NCI-H2029 (cell line): ENCODE measurements around the gene BPIFB1.

Experiments used
- DNase-seq: peaks from one replicate; lab custom pipeline; 2025; lab: John Stamatoyannopoulos, UW

The BPIFB1 gene

DNA sequence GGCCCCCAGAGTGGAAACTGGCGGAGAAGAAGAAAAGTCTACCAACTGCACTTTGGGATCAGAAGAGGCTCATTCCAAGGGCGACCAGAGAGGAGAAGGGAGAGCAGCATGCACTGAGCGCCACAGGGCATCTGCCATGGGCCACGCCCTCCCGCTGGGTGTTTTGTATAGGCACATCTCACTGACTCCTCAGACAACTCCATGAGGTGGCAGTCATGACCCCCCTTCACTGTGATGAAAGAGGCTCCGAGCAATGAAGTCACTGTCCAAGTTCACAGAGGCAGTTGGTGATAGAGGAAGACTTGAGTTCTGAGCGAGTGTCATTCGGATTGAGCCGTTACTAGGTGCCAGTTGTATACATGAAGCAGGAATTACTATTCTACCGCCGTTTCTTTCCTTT, 15.4 kb downstream of the BPIFB1 start:
- no peak for DNase-seq

GRCh38 chr20:33299111-33299603, 16.1 kb downstream of the BPIFB1 start:
- peak; percentile 42 for DNase-seq

DNA sequence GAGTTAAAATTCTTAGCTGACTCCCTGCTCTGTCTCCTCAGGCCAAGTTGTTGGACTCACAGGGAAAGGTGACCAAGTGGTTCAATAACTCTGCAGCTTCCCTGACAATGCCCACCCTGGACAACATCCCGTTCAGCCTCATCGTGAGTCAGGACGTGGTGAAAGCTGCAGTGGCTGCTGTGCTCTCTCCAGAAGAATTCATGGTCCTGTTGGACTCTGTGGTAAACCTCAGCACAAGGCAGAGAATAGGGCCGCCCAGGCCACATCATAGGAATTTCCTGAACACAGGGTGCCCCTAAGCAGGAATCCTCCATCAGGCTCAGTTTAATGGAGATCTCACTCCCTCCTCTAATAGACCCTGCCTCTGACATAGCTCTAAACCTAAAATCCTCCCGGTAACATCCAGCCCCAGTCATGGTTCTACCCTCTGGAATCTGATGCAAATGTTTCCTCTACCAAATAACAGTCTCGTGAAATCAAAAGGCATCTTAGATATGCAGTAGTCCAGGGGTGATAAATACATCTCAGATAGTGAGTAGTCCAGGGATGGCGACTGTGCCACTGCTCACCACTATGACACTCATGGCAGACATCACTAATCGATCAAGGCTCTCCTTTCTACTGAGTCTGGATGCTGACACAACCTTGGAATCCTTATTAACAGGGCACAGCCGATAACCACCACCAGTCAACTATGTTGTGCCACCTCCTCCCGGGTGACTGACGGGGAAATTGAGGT, 18.3 kb downstream of the BPIFB1 start:
- DNase-seq, result no peak

DNA sequence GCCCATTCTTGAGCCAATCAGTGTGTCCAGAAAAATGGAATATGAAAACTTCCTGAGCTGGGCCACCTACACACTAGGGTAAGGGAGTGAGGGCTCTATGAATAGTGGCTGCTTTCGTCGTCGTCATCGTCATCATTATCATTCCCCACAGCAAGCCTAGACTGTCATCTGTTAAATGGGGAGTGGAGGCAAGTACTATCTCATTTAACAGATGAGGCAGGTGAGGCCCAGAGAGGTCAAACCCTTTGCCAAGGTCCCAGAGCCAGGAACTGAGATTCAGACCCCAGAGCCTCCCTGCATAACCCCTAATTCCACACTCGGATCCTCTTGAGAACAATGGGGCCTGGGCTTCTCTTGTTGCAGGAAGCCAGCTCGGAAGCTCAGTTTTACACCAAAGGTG, 20.6 kb downstream of the BPIFB1 start:
- DNase-seq, result no peak

DNA sequence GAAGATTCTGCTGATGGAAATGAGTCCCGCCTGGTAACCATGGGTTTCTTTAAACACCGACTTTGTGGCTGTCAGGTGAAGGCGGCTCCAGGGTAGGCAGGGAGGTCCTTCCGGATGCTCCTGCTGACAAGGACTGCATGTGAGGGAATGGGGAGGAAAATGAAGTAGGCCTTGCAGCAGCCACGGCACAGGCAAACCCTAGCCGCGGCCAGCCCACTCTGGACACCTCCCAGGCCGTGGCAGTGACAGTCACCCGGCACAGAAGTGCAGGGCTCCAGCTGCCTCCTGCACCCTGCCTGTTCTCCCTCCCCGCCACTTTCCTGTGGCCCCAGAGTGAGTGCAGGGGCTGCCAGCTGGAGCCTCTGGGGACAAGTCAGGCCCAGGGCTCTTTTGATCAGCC, 21.0 kb downstream of the BPIFB1 start:
- no peak for DNase-seq

DNA sequence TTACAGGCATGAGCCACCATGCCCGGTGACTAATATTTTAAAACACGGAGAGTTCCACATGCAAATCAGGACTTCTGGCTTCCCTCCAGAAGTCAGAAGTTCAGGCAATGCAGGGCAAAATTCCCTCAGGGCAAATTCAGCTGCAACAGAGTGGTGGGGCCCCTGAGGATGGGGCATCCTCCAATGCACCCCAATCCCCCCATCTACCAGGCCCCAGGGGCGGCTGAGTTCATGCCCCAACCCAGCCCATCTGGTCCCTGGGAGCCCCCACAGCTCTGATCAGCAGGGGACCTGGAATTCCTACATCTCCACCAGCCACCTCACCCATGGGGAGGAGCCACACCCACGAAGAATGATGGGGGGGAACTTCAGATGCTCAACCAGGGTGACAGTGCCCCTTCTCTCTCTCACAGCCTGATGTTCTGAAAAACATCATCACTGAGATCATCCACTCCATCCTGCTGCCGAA, 22.6 kb downstream of the BPIFB1 start:
- DNase-seq, result no peak

DNA sequence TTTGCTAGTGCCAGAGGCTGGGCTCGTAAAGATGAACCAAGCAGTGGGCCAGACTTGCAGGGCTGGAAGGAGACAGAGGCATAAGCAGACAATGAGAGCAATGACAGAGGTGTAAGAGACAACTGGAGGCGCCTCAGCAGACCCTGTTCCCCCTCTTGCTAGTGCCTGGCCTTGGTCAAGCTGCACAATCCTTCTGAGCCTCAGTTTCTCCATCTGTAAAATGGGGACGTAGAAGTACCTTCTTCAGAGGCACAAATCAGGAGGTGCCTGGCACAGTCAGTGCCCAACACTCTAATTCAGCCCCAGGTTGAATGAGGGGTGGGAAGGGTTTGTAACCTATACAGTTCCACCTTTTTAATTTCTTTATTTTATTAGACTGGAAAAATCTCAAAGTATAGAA, 23.2 kb downstream of the BPIFB1 start:
- no peak for DNase-seq

DNA sequence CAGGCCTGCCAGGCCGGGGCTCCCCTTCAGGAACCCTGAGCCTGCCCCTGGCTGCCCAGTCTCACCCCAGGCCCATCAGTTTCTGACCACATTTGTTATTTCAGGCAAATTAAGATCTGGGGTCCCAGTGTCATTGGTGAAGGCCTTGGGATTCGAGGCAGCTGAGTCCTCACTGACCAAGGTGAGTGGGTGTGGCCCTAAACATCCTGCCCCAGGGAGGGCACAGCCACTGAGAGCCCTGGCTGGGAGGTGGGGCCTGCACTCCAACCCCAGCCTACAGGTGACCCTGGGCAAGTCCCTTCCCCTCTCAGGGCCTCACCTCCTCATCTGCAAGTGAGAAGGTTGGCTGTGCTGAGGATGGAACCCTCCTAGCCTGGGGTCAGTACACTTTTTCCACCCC, 23.8 kb downstream of the BPIFB1 start:
- DNase-seq, result no peak

DNA sequence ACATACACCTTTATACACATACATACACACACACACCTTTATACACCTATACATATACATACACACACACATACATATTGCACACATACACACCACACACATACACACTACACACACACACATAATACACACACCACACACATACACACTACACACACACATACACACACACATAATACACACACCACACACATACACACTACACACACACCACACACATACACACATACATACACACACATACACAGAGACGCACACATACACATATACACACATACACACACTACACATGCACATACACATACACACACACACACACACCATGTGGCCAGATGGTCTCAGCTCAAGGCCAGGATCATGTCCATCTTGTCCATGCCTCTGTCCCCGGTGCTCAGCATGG, 25.7 kb downstream of the BPIFB1 start:
- DNase-seq, result no peak

- DNase-seq, result no peak
Measured at GRCh38 chr20:33309631-33310030, 26.6 kb downstream of the BPIFB1 start.

DNA sequence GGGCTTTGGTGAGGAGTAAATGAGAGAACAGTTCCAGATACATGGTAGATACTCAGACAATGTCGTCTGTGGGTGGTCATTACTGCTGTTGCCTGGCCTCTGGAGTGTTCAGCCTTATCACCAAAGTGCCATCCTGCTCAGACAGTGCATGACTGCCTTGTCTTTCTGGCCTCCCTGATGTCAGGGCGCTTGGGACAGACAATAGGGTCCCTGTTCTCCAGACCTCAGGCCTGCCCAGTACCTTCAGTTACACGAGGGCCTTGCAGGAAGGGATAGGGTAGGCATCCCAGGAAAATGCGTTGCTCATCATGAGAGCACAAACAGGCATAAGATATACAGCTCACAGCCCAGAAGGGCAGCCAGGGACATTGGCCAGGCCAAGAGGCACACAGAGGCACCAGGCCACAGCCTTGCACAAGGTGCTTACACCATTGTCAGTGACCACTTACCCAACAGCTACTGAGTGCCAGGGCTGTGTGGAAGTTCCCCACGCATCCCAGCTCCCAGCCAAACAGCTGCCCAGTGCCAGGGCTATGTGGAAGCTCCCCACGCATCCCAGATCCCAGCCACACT, 27.4 kb downstream of the BPIFB1 start:
- no peak for DNase-seq

DNA sequence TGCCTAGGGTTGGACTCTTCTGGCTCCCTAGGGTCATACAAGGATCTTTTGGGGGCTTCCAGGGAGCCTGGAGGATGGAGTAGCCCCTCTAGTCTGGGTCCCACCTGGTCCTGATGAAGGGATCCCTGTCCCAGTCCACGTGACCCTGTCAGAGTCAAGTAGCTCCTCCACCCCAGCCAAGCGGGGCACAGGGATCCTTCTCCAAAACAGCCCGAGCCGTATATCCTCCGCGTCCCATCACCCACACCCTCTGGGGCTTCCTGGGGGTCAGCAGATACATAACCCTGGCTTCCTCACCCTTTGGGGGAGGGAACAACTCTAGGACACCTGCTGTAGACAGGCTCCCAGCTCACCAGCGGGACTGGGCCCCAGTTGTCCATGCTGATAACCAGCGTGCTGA, 28.0 kb downstream of the BPIFB1 start:
- no peak for DNase-seq

DNA sequence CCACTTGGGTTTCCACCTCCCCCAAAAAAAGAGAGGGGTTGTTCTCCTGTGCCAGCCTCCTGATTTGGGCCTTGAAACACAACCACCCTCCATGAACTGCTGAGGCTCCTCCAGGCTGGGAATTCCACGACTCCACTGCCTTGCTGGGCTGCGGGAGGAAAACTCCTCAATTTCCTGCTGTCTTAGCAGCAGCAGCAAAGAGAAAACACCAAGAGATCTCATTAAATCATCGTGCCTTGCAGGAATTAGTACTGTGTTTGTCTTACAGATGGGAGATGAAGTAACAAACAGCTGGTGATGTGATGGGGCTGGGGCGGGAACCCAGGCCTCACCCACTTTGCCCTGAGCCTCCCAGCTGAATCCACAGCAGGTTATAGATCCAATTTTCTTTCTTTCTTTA, 29.0 kb downstream of the BPIFB1 start:
- no peak for DNase-seq

GRCh38 chr20:33312583-33312982, 29.6 kb downstream of the BPIFB1 start:
- DNase-seq, result no peak

DNA sequence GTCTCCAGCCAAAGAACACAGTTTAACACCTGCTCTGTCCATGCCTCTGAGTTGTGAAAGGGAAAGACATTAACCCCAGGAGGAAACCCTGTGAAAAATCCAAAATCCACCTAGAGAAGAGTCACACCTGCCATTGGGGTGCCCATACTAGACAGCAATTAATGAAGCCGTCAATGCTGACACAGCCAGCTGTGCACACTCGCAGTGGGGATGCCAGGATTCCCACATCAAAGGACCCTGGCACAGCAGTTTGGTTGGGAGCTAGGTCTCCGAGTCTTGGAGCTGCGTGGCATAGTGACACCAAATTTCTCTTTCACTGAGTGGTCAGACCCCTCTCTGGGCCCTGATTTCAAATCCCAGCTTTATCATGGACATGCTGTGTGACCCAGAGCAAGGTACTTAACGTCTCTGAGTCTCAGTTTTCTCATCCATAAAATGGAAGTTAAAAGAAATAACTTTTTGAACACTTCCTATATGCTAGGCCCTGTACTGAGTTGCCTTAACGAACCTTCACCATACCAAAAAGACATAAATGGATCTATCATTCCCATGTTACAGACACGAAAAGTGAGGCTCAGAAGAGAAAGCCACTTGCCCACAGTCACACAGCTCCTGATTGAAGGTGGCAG, 30.8 kb downstream of the BPIFB1 start:
- DNase-seq, result no peak

- DNase-seq, result no peak
Measured at GRCh38 chr20:33316343-33316742, 33.3 kb downstream of the BPIFB1 start.

DNA sequence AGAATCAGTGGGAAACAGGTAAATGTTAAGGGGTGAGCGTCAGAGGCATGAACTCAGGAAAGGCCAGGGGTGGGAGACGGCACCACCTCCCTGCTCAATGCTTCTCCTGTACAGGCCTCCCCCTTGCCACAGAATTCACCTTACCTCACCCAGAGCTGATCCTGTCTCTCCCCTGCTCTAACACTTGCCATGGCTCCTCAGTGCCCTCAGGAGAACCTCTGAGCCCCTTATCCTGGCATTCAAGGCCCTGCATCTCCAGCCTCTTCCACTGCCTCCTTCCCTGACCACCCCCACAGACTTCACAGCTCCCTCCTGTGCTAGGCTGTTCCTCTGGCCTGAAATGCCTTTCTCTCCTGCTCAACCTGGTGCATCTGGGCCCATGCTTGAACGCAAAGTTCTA, 33.9 kb downstream of the BPIFB1 start:
- DNase-seq, result no peak

DNA sequence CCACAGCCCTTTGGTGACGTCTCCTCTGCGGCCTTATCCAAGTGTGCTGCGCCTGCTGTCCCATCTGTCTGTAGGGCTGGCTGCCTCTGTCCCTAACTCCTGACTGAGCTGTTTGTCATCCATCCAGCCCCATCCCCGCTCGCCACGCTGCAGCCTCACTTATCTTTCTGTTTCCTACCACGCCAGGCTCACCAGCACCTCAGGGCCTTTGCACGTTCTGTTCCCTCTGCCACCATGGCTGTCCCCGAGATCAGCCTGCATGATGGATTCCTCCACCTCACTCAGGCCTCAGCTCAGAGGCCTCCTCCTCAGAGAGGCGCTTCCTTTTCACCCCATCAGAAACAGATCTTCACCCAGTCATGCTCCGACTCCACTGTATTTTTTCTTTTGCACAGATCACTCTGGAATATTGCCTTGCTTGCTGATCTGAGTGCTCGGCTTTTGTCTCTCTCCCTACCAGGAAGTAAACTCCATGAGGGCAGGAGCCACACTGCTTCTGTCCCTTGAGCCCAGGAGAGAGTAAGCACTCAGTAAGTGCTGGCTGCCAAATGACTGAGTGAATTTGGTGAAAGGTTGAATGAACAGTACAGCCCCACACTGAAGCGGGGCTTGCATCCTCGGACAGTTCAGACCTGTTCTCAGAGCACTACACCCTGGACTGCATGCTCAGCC, 34.5 kb downstream of the BPIFB1 start:
- DNase-seq, result no peak

DNA sequence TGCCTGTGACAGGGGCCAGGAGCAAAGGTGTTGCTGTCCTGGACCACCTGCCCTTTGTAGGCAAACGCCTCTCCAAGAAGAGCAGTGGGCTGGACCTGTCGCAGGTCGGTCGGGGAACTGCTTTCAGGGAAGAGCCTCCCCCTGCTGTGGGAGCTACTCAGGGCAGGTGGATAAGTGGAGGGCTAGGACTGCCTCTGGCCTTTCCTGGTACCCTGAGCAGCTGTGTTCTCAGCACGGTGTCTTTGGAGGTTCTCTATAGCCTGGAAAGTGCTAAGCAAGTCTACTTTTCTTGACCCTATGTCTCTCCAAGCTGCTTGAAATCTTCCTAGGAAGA, 35.0 kb downstream of the BPIFB1 start:
- DNase-seq, result no peak

- no peak for DNase-seq
Measured at GRCh38 chr20:33320006-33320405, 37.0 kb downstream of the BPIFB1 start.

GRCh38 chr20:33322456-33322855, 39.4 kb downstream of the BPIFB1 start:
- DNase-seq, result no peak

DNA sequence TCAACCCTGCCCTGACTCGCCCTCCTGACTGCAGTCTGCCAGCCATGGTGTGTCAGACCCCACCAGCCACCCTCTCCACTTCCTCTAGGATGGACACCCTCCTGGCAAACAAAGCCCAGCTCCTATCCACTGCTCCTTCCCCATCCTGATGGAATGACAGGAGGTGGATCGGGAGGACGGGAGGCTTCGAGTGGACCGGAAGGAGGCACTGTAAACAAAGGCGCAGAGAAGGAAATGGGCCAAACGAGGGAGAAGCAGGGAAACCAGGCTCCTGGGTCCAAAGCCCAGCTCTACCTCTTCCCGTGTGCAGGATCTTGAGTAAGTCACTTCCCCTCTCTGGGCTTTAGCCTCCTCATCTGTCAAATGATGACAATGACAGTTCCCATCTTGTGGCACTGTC, 40.2 kb downstream of the BPIFB1 start:
- no peak for DNase-seq

DNA sequence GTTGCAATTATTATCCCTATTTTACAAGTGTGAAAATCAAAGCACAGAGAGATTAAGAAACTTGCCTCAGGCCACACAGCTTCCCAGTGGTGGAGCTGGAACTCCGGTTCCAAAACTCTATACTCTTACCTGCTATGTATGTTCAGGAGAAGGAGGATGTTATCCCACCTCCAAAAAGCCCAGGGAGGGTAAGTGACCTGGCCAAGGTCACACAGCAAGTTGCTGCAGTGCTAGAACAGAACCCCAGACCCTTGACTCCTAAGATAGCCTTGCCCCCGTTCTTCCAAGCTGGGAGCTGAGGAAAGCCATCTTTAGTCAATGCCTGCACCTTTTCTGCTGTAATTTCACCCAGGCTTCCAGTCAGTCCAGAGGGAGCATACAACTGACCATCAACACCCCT, 42.3 kb downstream of the BPIFB1 start:
- DNase-seq, result no peak
